Suprapubic skin (tissue), 4 donors: ENCODE data around the gene SLC22A17. TPM values are rescaled to one million over a fixed set of nuclear protein-coding genes. Genes with fewer than 3 reads are reported as not detected.
"Not testable (repeated sequence)": the region's sequence is repeated elsewhere in the genome, so short reads cannot be mapped to it uniquely, and the experiment has no call there.

Experiments
- DNase-seq, 2 donors: peaks; one replicate each; pipeline ENCODE4 v3.0.0-alpha.2; 2019; ENCODE audit warnings: low spot score in 2 of 2
- H3K27ac ChIP-seq: fragments of 200-600 bp; sonication (generic); one replicate; pipeline ENCODE4 v1.5.1; 2019
- H3K27me3 ChIP-seq: fragments of 200-600 bp; sonication (generic); one replicate; pipeline ENCODE4 v1.5.1; 2019
- H3K36me3 ChIP-seq: fragments of 200-600 bp; sonication (generic); one replicate; pipeline ENCODE4 v1.5.1; 2019
- H3K4me1 ChIP-seq: fragments of 200-600 bp; sonication (generic); one replicate; pipeline ENCODE4 v1.5.1; 2019
- H3K4me3 ChIP-seq: fragments of 200-600 bp; sonication (generic); one replicate; pipeline ENCODE4 v1.5.1; 2019; ENCODE audit warnings: mild to moderate bottlenecking
- H3K9me3 ChIP-seq: fragments of 200-600 bp; sonication (generic); one replicate; pipeline ENCODE4 v1.5.1; 2019
- CTCF ChIP-seq, 2 donors: fragments of 200-600 bp in 1 of 2; fragments of 450-650 bp in 1 of 2; sonication (generic) in 1 of 2; IDR thresholded peaks; one replicate each; pipeline ENCODE4 v1.5.1; 2016 to 2019; ENCODE audit warnings: antibody characterized with exemption in 2 of 2, mild to moderate bottlenecking in 1 of 2, moderate library complexity in 1 of 2
- EP300 ChIP-seq: sonication (generic); formaldehyde crosslinking; IDR thresholded peaks from one replicate; pipeline ENCODE4 v1.6.1; 2017; ENCODE audit warnings: antibody characterized with exemption
- POLR2A ChIP-seq, 2 donors: fragments of 450-650 bp; IDR thresholded peaks; one replicate each; pipeline ENCODE4 v1.6.1; 2017; ENCODE audit warnings: antibody characterized with exemption in 2 of 2, mild to moderate bottlenecking in 2 of 2, moderate library complexity in 2 of 2
- POLR2AphosphoS5 ChIP-seq, 3 donors: sonication (generic); formaldehyde crosslinking; IDR thresholded peaks; one replicate each; pipeline ENCODE4 v1.6.1; 2017; ENCODE audit warnings: antibody characterized with exemption in 3 of 3
- WGBS: methylation state at CpG from one replicate; pipeline ENCODE4 v1.1.5; 2018; 5-methylcytosine and 5-hydroxymethylcytosine counted together
- total RNA-seq, 4 donors: library from RNA; depleted of rRNA; stranded (reverse); fragments of >200 nt; gene quantifications; one replicate each; pipeline ENCODE4 v1.1.0, GENCODE V29; 2016

The SLC22A17 gene
- total RNA-seq, 4 donors from 2014 or later: 15.4 to 67.6 (median 22.5) TPM

- Histone ChIP-seq H3K9me3 (no peaks in the 10 kb centered on the region), H3K27ac (no peak overlapping the region)
- no peak for TF ChIP-seq EP300
- TF ChIP-seq POLR2AphosphoS5 (IDR thresholded peaks at IDR 0.05): no peak
- TF ChIP-seq POLR2A (IDR thresholded peaks at IDR 0.05): no peak
- TF ChIP-seq CTCF (IDR thresholded peaks at IDR 0.05): no peak
Observed at GRCh38 chr14:23388996-23389395, 36.3 kb upstream of the SLC22A17 start.

GRCh38 chr14:23387916-23388882 is 35.5 kb upstream of the SLC22A17 start:
- H3K4me3 ChIP-seq: no peak overlapping the region
- peaks cover 6% of the 10 kb centered on the region for H3K27me3 ChIP-seq
- 77% methylated on average over 23 of the region's 26 CpGs for WGBS
- TF ChIP-seq CTCF (IDR thresholded peaks at IDR 0.05) (no peak), POLR2A (IDR thresholded peaks at IDR 0.05) (no peak), POLR2AphosphoS5 (IDR thresholded peaks at IDR 0.05) (no peak), EP300 (no peak)
- H3K4me1 ChIP-seq: no peaks in the 10 kb centered on the region
- H3K9me3 ChIP-seq: no peaks in the 10 kb centered on the region
- H3K27ac ChIP-seq: no peak overlapping the region
- H3K36me3 ChIP-seq: no peaks in the 10 kb centered on the region
- DNase-seq: no peak

More at GRCh38 chr14:23388996-23389395, 36.3 kb upstream of the SLC22A17 start:
- no peak overlapping the region for H3K4me3 ChIP-seq
- DNase-seq: no peak
- H3K4me1 ChIP-seq: no peaks in the 10 kb centered on the region
- H3K36me3 ChIP-seq: no peaks in the 10 kb centered on the region
- peaks cover 9% of the 10 kb centered on the region for H3K27me3 ChIP-seq
- 88% methylated on average over 7 of the region's 8 CpGs for WGBS

- TF ChIP-seq POLR2A (IDR thresholded peaks at IDR 0.05) (no peak), CTCF (IDR thresholded peaks at IDR 0.05) (no peak), POLR2AphosphoS5 (IDR thresholded peaks at IDR 0.05) (no peak), EP300 (no peak)
- WGBS: 96% methylated on average over 1 of the region's 1 CpG
- H3K4me3 ChIP-seq: no peak overlapping the region
- no peak overlapping the region for H3K27ac ChIP-seq
- H3K27me3 ChIP-seq: peaks cover 6% of the 10 kb centered on the region
- no peaks in the 10 kb centered on the region for H3K36me3 ChIP-seq
- H3K4me1 ChIP-seq: no peaks in the 10 kb centered on the region
- no peaks in the 10 kb centered on the region for H3K9me3 ChIP-seq
- DNase-seq: no peak
Observed at GRCh38 chr14:23386999-23387398, 34.3 kb upstream of the SLC22A17 start.

- H3K36me3 ChIP-seq, H3K9me3 ChIP-seq, H3K4me1 ChIP-seq, DNase-seq, H3K27me3 ChIP-seq, H3K27ac ChIP-seq, H3K4me3 ChIP-seq: not testable (repeated sequence)
- 90% methylated on average over 8 of the region's 17 CpGs for WGBS
Observed at GRCh38 chr14:23386266-23386657, 33.6 kb upstream of the SLC22A17 start.

- Histone ChIP-seq H3K27me3 (peaks cover 8% of the 10 kb centered on the region), H3K27ac (no peak overlapping the region), H3K4me1 (no peaks in the 10 kb centered on the region), H3K36me3 (no peaks in the 10 kb centered on the region), H3K9me3 (no peaks in the 10 kb centered on the region), H3K4me3 (no peak overlapping the region)
- WGBS: 89% methylated on average over 18 of the region's 18 CpGs
- TF ChIP-seq CTCF (IDR thresholded peaks at IDR 0.05): no peak
- TF ChIP-seq POLR2A (IDR thresholded peaks at IDR 0.05): no peak
- TF ChIP-seq EP300: no peak
- TF ChIP-seq POLR2AphosphoS5 (IDR thresholded peaks at IDR 0.05): no peak
- DNase-seq: no peak
Observed at GRCh38 chr14:23385642-23386265, 33.1 kb upstream of the SLC22A17 start.
